ENCODE results near the gene MPO.

MPO gene

GRCh38 chr17:58278661-58279015 is 2.1 kb downstream of the MPO start:
- TF ChIP-seq CTCF (conservative IDR thresholded peaks at IDR 0.05), result no peak
- TF ChIP-seq ZFX (IDR thresholded peaks at IDR 0.05), result no peak
- H3K27ac ChIP-seq, result no peak overlapping the region

GRCh38 chr17:58277802-58278595 is 2.7 kb downstream of the MPO start:
- H3K27ac ChIP-seq, result no peak overlapping the region
- TF ChIP-seq ZFX (IDR thresholded peaks at IDR 0.05) (no peak), CTCF (conservative IDR thresholded peaks at IDR 0.05) (no peak)

GRCh38 chr17:58277107-58277801 is 3.5 kb downstream of the MPO start:
- TF ChIP-seq ZFX (IDR thresholded peaks at IDR 0.05) (no peak), CTCF (conservative IDR thresholded peaks at IDR 0.05) (peak; percentile 74)
- no peak overlapping the region for H3K27ac ChIP-seq

GRCh38 chr17:58276423-58276822 is 4.3 kb downstream of the MPO start:
- TF ChIP-seq CTCF (conservative IDR thresholded peaks at IDR 0.05), result no peak
- TF ChIP-seq ZFX (IDR thresholded peaks at IDR 0.05), result no peak

GRCh38 chr17:58275417-58275816 is 5.3 kb downstream of the MPO start:
- TF ChIP-seq ZFX (IDR thresholded peaks at IDR 0.05) (no peak), CTCF (conservative IDR thresholded peaks at IDR 0.05) (no peak)
- H3K27ac ChIP-seq, result no peak overlapping the region

More at GRCh38 chr17:58276423-58276822, 4.3 kb downstream of the MPO start:
- H3K27ac ChIP-seq, result no peak overlapping the region

- TF ChIP-seq CTCF (conservative IDR thresholded peaks at IDR 0.05), result no peak
- no peak for TF ChIP-seq ZFX (IDR thresholded peaks at IDR 0.05)
- H3K27ac ChIP-seq, result no peak overlapping the region
Observed at GRCh38 chr17:58273453-58274104, 7.2 kb downstream of the MPO start.

Measured in C4-2B (cell line).